ENCODE data around the gene BCAR1. TPM values are rescaled to one million over a fixed set of nuclear protein-coding genes. Genes with fewer than 3 reads are reported as not detected.

The BCAR1 gene
- polyA plus RNA-seq, result not detected

DNA sequence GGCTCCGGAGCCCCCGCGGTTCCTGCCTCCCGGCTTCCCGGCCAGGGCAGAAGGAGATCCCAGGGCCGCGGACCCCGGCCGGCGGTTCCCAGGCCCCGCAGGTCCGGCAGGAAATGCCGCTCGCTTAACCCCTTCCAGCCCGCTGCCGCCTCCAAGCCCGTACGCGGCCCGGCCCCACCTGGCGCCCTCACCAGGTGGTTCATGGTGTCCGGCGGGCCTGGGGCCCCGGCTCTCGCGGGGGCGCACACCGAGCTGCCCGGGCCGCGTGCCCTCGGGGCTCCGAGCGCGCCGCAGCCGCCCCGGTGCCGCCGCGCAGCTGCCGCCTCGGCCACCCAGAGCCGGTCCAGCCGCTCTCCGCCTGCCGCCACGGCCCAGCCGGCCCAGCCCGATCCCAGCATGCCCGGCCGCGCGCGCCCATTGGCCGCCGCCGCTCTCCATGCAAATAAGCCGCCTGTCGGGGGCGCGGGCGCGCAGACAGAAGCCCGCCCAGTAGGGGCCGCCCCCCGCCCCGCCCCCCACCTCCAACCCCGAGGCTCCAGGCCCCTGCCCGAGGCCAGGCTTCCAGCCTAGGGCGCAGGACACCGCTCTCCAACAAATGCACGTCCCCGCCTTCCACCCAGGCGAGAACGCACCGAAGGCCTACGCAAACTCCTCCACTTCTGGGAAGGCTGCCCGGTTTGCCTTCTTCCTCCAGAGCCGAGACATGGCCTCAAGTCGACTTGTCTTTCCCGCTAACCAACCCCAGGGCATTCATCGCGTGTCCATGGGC, at the start of gene BCAR1:
TSS of gene BCAR1 (minus strand) at position 345 of the 769 bp plus-strand sequence. CDS start at position 203, 142 bp downstream.
- peaks cover 0 to 2% (median 0%) of the 10 kb centered on the region in 6 donors for H3K9me3 Mint-ChIP-seq
- DNase-seq, result no peak
- peak within 1 kb of the TSS in 4 of 5 donors; percentile 38 to 55 (median 44) for H3K4me3 Mint-ChIP-seq
- H3K27ac Mint-ChIP-seq, result no peak within 1 kb of the TSS
- peaks cover 0 to 4% of the 10 kb centered on the region in 2 donors for H3K4me1 Mint-ChIP-seq
- H3K27me3 Mint-ChIP-seq (ENCODE audit: low read depth in 3 of 3), result peaks cover 5 to 16% (median 10%) of the 10 kb centered on the region in 3 donors
- H3K36me3 Mint-ChIP-seq, result no peaks in the 10 kb centered on the region

DNA sequence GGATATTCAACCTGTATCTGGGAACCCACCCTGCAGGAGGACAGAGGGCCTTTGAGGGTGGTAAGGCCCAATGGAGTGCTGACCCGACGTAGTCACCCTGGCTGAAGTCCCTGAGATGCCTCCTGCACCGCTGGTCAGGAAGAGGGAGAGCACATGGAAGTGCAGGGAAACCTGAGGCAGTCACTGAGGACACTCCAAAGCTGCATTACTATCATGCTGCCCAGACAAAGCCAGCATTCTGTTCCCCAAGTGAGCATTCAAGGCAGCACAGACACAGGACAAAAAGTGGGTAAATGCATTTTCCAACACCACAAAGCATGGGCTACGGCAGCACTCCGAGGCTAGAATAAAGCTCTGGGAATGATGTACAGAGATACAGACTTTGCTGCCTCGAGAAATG, 46.8 kb upstream of the BCAR1 start:
- Mint-ChIP-seq H3K36me3 (peaks cover 67 to 92% (median 88%) of the 10 kb centered on the region in 3 donors), H3K27ac (no peak overlapping the region), H3K4me3 (no peak overlapping the region), H3K9me3 (peaks cover 0 to 4% (median 0%) of the 10 kb centered on the region in 6 donors), H3K27me3 (ENCODE audit: low read depth in 3 of 3) (peaks cover 9 to 16% (median 14%) of the 10 kb centered on the region in 3 donors), H3K4me1 (peaks cover 0 to 3% of the 10 kb centered on the region in 2 donors)
- no peak for DNase-seq

- peaks cover 5 to 28% (median 13%) of the 10 kb centered on the region in 3 donors for H3K27me3 Mint-ChIP-seq (ENCODE audit: low read depth in 3 of 3)
- H3K4me3 Mint-ChIP-seq, result no peak overlapping the region
- H3K4me1 Mint-ChIP-seq, result peaks cover 0 to 3% of the 10 kb centered on the region in 2 donors
- H3K27ac Mint-ChIP-seq, result no peak overlapping the region
- peaks cover 74 to 98% (median 93%) of the 10 kb centered on the region in 3 donors for H3K36me3 Mint-ChIP-seq
- peaks cover 0 to 5% (median 0%) of the 10 kb centered on the region in 6 donors for H3K9me3 Mint-ChIP-seq
- no peak for DNase-seq
These were observed 45.2 kb upstream of the BCAR1 start for GRCh38 chr16:75296606-75297005.

DNA sequence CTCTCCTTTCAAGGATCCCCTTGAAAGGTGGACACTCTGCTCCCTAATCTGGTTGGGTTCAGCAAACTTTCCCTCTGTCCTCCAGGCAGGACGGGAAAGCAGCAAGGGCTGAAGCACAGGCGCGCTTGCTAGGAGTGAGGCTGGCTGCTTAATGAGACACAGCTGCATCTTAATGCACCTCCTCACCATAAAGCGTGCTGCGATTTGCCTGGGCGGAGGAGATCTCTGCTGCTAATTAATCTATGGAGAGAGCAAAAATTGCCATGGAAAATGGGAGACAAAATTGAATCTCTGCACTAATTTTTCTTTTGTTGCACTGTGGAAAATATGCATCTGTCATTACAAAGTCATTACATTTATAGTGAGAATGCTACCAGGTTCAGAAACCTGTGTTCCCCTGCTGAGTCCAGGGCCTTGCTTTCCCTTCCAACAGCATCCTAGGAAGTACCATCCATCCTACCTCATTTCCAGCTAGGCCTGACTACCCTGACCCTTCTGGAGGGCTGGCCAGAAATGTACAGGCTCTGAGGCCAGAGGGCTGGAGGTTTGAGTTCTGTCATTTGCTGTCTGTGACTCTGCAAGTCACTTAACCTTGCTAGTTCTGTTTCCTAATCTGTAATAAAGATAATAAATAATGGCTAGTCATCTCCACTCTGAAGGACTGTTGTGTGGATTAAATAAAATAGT, 43.5 kb upstream of the BCAR1 start:
- Mint-ChIP-seq H3K36me3 (peaks cover 67 to 92% (median 83%) of the 10 kb centered on the region in 3 donors), H3K9me3 (peaks cover 0 to 5% (median 0%) of the 10 kb centered on the region in 6 donors), H3K4me3 (no peak overlapping the region), H3K27ac (no peak overlapping the region), H3K27me3 (ENCODE audit: low read depth in 3 of 3) (peaks cover 11 to 35% (median 17%) of the 10 kb centered on the region in 3 donors), H3K4me1 (peaks cover 0 to 3% of the 10 kb centered on the region in 2 donors)
- DNase-seq, result no peak

GRCh38 chr16:75293772-75294171, 42.3 kb upstream of the BCAR1 start:
- Mint-ChIP-seq H3K27me3 (ENCODE audit: low read depth in 3 of 3) (peaks cover 18 to 36% (median 19%) of the 10 kb centered on the region in 3 donors), H3K27ac (no peak overlapping the region), H3K4me1 (peaks cover 4 to 6% of the 10 kb centered on the region in 2 donors), H3K4me3 (no peak overlapping the region), H3K36me3 (peaks cover 62 to 80% (median 73%) of the 10 kb centered on the region in 3 donors), H3K9me3 (peaks cover 0 to 2% (median 0%) of the 10 kb centered on the region in 6 donors)
- no peak for DNase-seq

- H3K27me3 Mint-ChIP-seq (ENCODE audit: low read depth in 3 of 3), result peaks cover 24 to 42% (median 24%) of the 10 kb centered on the region in 3 donors
- H3K36me3 Mint-ChIP-seq, result peaks cover 58 to 74% (median 69%) of the 10 kb centered on the region in 3 donors
These were observed 41.7 kb upstream of the BCAR1 start for GRCh38 chr16:75293173-75293572.

GRCh38 chr16:75292691-75293090, 41.3 kb upstream of the BCAR1 start:
- H3K36me3 Mint-ChIP-seq, result peaks cover 53 to 70% (median 64%) of the 10 kb centered on the region in 3 donors
- peaks cover 24 to 43% (median 27%) of the 10 kb centered on the region in 3 donors for H3K27me3 Mint-ChIP-seq (ENCODE audit: low read depth in 3 of 3)
- H3K4me3 Mint-ChIP-seq, result no peak overlapping the region
- H3K4me1 Mint-ChIP-seq, result peaks cover 15 to 16% of the 10 kb centered on the region in 2 donors
- DNase-seq, result no peak
- H3K9me3 Mint-ChIP-seq, result peaks cover 0 to 2% (median 0%) of the 10 kb centered on the region in 6 donors
- H3K27ac Mint-ChIP-seq, result no peak overlapping the region

More at GRCh38 chr16:75293173-75293572, 41.7 kb upstream of the BCAR1 start:
- peaks cover 0 to 2% (median 0%) of the 10 kb centered on the region in 6 donors for H3K9me3 Mint-ChIP-seq
- H3K27ac Mint-ChIP-seq, result no peak overlapping the region
- no peak overlapping the region for H3K4me3 Mint-ChIP-seq
- DNase-seq, result no peak
- H3K4me1 Mint-ChIP-seq, result peaks cover 10 to 12% of the 10 kb centered on the region in 2 donors

DNA sequence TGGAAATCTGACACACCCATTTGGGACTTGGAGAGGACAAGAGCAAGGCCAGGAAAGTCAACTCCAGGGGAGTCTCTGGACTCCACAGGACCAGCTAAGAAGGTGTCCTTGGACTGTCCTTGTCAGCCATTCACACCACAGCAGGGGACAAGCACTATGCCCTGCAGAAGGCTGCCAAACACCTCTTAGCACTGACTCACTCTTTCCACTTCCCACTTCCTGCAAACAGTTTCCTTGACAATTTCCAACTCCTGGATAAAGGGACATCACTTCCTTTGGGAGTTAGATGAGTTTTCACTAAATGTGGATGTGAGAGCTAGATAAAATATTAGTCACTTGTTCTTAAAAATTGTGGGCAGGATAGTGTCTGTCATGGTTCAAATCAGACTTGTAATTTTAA, 37.8 kb upstream of the BCAR1 start:
- H3K27me3 Mint-ChIP-seq (ENCODE audit: low read depth in 3 of 3), result peaks cover 24 to 54% (median 49%) of the 10 kb centered on the region in 3 donors
- peaks cover 21 to 22% of the 10 kb centered on the region in 2 donors for H3K4me1 Mint-ChIP-seq

GRCh38 chr16:75288596-75289120, 37.2 kb upstream of the BCAR1 start:
- DNase-seq, result peak; percentile 82 to 85 (median 83)
- Mint-ChIP-seq H3K36me3 (peaks cover 31 to 44% (median 36%) of the 10 kb centered on the region in 3 donors), H3K9me3 (peaks cover 0 to 2% (median 0%) of the 10 kb centered on the region in 6 donors), H3K27ac (peak overlapping the region; percentile 1 to 83 (median 51)), H3K27me3 (ENCODE audit: low read depth in 3 of 3) (peaks cover 24 to 59% (median 49%) of the 10 kb centered on the region in 3 donors), H3K4me3 (peak overlapping the region; percentile 56 to 76 (median 66)), H3K4me1 (peaks cover 21 to 22% of the 10 kb centered on the region in 2 donors)

More for the DNA sequence above, 37.8 kb upstream of the BCAR1 start:
- H3K9me3 Mint-ChIP-seq, result peaks cover 0 to 2% (median 0%) of the 10 kb centered on the region in 6 donors
- peak overlapping the region in 2 of 6 donors; percentile 71 to 83 for H3K27ac Mint-ChIP-seq
- peaks cover 37 to 50% (median 41%) of the 10 kb centered on the region in 3 donors for H3K36me3 Mint-ChIP-seq
- no peak for DNase-seq
- H3K4me3 Mint-ChIP-seq, result peak overlapping the region in 1 of 5 donors; percentile 66

DNA sequence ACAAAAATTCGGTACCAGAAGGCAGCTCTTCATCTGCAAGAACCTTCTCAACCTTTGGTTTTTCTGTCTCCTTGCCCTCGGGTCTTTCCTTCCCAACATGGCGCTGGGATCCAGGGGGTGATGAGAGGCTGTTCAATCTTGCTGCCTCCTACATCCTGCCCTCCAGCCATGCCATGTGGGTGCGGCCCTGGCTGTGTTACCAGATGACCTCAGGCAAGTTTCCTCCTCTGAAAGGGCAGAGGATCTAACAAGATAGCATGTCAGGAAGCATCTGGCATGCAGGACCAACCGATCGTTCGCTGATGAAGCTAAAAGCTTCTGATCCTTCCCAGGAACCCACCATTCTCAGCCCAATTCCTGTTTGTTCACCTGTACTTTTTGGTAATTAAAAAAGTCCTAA, 36.8 kb upstream of the BCAR1 start:
- H3K4me1 Mint-ChIP-seq, result peaks cover 21 to 22% of the 10 kb centered on the region in 2 donors
- H3K36me3 Mint-ChIP-seq, result peaks cover 27 to 40% (median 31%) of the 10 kb centered on the region in 3 donors
- peak overlapping the region; percentile 56 to 76 (median 66) for H3K4me3 Mint-ChIP-seq
- H3K9me3 Mint-ChIP-seq, result peaks cover 0 to 2% (median 0%) of the 10 kb centered on the region in 6 donors
- no peak for DNase-seq
- H3K27me3 Mint-ChIP-seq (ENCODE audit: low read depth in 3 of 3), result peaks cover 26 to 59% (median 49%) of the 10 kb centered on the region in 3 donors
- peak overlapping the region in 5 of 6 donors; percentile 1 to 83 (median 71) for H3K27ac Mint-ChIP-seq

- Mint-ChIP-seq H3K4me1 (peaks cover 21 to 22% of the 10 kb centered on the region in 2 donors), H3K27ac (no peak overlapping the region), H3K27me3 (ENCODE audit: low read depth in 3 of 3) (peaks cover 26 to 54% (median 49%) of the 10 kb centered on the region in 3 donors), H3K36me3 (peaks cover 22 to 35% (median 26%) of the 10 kb centered on the region in 3 donors), H3K4me3 (peak overlapping the region in 4 of 5 donors; percentile 21 to 76 (median 62)), H3K9me3 (peaks cover 0 to 2% (median 0%) of the 10 kb centered on the region in 6 donors)
- no peak for DNase-seq
These were observed 36.3 kb upstream of the BCAR1 start for GRCh38 chr16:75287708-75288107.

DNA sequence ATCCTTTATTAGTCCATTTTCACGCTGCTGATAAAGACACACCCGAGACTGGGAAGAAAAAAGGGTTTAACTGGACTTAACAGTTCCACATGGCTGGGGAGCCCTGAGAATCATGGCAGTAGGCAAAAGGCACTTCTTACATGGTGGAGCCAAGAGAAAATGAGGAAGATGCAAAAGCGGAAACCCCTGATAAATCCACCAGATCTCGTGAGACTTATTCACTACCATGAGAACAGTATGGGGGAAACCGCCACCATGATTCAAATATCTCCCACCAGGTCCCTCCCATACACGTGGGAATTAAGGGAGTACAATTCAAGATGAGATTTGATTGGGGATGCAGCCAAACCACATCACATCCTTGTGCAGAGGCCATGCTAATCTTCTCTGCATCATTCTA, 35.0 kb upstream of the BCAR1 start:
- H3K27me3 Mint-ChIP-seq (ENCODE audit: low read depth in 3 of 3), result peaks cover 26 to 57% (median 53%) of the 10 kb centered on the region in 3 donors
- no peak for DNase-seq
- no peak overlapping the region for H3K27ac Mint-ChIP-seq
- H3K4me1 Mint-ChIP-seq, result peaks cover 21 to 22% of the 10 kb centered on the region in 2 donors
- peaks cover 15 to 31% (median 16%) of the 10 kb centered on the region in 3 donors for H3K36me3 Mint-ChIP-seq
- H3K9me3 Mint-ChIP-seq, result no peaks in the 10 kb centered on the region
- H3K4me3 Mint-ChIP-seq, result no peak overlapping the region
